Stimulated activated CD4-positive, alpha-beta T cell treated with anti-CD3 and anti-CD28 coated beads, Interleukin-2, amount 100 ng/mL, for 24 hours (primary cell): ENCODE measurements around the gene KRTCAP3.

Experiments used
- DNase-seq, 2 donors: peaks; one replicate each; pipeline ENCODE4 v3.0.0-alpha.2; 2020

Gene KRTCAP3

DNA sequence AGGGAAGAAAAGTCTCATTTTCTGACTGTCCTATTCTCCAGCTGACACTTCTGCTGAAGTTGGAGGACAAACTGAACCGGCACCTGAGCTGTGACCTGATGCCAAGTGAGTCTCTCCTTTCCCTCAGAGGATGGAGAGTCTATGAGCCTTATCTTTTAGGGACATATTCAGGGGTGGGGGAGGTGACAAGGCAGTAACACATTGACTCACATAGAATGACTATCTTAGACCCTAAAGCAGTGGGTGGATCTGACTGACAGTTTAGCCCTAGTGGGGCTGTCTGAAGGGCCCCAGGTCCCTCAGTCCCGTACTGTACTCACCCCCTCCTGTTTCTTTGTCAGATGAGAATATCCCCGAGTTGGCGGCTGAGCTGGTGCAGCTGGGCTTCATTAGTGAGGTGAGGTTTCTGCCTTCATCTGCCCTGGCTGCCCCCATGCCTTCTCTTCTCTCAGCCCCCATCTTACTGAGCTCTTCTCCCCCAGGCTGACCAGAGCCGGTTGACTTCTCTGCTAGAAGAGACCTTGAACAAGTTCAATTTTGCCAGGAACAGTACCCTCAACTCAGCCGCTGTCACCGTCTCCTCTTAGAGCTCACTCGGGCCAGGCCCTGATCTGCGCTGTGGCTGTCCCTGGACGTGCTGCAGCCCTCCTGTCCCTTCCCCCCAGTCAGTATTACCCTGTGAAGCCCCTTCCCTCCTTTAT lies 805 bp upstream of the KRTCAP3 start:
- no peak for DNase-seq

DNA sequence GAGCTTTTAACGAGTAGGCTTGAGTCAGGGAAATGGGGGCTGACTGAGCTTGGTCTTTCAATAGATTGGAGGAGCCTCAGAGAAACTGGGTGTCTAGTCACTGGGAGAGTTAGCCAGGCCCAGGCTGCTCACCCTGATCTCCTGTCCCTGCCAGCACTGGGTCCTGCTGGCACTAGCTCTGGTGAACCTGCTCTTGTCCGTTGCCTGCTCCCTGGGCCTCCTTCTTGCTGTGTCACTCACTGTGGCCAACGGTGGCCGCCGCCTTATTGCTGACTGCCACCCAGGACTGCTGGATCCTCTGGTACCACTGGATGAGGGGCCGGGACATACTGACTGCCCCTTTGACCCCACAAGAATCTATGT lies 720 bp downstream of the KRTCAP3 start:
- no peak for DNase-seq

DNA sequence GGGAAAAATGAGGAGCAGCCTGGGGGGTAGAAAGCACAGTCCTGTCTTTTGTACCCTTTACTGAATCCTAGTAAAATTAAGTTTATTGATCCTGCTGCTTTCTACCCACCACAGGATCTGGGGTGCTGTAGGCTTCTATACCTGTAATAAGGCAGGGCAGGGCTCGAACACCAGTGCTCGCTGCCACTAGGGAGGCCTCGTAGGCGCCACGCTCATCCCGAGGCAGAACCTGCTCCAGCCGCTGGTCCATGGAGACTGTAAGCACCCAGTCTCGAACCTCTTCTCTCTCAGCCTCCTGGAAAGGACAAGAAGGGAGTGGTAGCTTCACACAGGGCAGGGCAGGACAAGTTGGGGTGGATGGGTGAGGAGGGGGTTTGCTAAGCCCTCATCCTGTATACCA lies 3.0 kb downstream of the KRTCAP3 start:
- DNase-seq: no peak

DNA sequence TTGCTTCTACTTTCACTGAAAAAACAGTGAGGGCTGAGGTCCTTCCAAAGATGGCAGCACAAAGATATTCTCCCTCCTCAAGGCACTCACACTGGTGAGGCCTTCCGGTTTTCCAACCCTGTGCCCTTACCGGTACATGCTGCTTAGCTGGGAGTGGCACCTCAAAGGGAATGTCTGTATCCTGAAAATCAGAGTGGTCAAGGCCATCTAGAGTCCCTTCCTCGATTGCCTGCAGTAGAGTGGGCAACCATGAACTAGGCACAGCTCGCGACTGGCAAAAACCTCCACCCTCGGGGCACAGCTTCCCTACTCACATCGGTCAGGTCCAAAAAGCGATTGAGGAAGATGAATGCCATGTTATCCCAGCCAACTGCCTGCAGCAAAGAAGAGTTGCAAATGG lies 3.4 kb downstream of the KRTCAP3 start:
- no peak for DNase-seq

DNA sequence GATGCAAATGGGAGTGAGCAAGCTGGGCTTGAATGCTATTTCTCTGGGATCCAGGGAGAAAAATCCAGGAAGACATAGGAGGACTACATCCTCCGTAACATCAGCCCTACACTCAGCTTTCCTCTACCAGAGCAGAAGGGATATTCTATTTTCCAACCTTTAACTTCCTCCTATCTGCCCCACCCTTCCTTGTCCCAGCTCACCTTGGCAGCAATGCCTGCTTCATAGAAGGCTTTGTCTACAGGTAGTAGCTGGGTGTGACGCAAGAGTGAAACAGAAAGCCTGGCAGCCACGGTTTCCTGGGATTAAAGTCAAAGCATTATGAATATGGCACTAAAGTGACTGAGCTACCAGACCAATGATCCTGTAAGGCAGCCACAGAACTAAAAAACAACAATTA lies 3.9 kb downstream of the KRTCAP3 start:
- DNase-seq: no peak

DNA sequence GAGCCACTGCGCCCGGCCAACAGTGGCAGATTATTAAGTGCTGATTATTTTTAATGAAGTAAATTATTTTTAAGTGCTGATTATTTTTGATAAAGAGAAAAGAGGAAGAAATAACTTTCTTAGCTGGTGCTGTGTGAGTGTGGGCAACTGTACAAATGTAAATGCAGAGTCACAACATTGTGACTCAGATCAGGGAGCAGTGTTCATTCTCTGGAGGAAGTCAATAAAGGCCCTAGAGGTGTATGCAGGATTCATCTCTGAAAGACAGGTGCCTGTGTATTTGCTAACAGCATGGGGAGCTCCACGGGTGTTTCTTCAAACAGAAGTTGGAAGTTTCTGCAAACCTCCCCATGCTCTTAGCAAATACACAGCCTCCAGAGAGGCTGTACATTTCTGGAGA lies 6.2 kb downstream of the KRTCAP3 start:
- no peak for DNase-seq

DNA sequence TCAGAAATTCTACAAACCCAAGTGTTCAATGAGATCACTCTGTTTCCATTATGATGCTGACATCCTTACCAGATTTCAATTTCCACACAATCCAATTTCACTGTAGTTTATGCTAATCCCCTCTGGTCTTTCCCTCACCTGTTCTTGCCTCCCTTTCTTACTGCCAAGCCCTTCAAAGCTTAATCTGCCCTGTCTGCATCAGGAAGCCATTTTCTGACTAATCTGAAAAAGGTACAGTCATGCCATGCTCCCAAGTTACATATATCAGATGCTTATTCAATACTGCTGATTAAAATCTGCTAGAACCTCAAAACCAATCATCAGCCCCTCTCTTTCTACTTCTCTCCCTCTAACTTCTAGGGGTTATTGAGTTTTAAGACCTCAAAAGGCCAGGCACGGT lies 8.9 kb downstream of the KRTCAP3 start:
- DNase-seq: no peak

DNA sequence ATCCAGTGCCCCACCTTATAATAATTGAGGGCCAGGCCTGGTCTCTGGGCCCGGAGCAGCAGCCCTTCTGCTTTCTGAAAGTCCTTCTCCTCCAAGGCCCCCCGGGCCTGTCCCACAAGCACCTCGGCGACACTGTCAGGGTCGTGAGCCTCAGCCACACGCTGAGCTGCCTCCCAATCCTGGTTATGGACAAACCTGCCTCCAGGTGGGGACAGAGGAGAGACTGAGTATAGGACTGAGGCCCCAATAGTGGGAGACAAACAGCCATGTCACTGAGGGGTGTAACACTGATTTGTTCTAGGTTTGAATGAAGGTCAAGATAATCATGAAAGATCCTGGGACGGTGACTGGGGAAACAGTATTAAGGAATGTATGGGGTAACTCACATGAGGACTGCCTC lies 11.8 kb downstream of the KRTCAP3 start:
- DNase-seq: no peak

DNA sequence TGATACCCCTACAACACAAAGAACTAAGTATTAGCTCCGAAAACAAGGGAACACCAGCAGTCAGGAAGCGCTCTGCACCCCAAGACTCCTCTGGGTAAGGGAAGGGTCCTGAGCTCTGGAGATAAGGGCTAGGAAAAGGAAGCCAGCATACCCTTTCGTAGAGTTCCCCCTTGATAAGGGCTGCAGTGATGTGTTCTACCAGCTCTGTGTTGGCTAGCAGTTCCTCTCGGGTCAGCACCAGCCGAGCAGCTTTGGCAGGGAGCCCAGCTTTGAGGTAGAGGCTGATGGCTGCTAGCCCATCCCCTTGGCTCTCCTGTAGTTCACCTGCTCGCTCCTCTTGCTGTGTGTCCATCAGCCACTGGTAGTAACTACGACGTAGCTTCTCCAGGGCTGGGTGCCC lies 18.9 kb downstream of the KRTCAP3 start:
- DNase-seq: no peak

DNA sequence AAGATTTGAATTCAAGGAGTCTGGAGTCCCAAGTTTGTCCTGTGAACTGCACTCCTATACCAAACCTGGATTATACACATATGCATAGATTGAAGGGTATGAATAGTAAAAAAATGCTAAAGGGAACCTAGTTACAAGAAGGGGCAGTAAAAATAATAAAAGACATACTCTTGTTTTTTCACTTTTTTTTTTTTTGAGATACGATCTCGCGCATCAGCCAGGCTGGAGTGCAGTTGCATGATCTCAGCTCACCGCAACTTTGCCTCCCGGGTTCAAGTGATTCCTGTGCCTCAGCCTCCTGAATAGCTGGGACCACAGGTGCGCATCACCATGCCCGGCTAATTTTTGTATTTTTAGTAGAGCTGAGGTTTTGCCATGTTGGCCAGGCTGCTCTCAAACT lies 22.3 kb downstream of the KRTCAP3 start:
- no peak for DNase-seq

DNA sequence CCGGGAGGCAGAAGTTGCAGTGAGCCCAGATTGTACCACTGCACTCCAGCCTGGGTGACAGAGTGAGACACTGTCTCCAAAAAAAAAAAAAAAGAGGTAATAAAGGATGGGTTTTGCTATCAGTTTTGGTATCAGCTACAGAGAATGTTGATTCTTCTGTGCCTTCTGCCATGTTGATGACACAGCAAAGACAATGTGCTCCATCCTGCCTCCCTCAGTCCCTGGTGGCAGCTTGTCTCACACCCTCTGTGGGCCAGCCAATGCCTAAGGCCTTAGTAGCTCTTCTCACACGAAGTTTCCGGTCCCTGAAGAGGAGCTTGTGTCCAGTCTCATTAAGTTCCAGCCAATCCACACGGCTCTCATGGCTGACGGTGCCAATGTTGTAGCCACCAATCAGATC lies 29.8 kb downstream of the KRTCAP3 start:
- DNase-seq: no peak

DNA sequence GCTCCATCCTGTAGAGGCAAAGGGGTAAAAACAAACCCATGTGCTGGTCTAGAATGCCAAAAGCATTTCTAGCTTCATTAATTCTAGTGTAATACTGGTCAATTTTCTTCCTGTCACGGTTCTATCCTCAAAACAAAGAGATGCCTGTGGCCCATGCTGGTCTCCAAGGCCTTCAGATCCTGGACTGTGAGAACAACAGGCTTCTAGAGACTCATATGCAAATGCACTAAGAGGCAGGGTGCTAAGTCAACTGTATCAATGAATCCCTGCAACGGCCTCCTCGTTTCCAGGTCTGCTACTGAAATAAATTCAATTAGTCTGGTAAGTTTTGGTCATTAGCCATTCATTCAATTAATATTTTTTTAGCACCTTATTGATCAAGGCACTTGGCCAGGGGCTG lies 43.3 kb downstream of the KRTCAP3 start:
- DNase-seq: no peak

DNA sequence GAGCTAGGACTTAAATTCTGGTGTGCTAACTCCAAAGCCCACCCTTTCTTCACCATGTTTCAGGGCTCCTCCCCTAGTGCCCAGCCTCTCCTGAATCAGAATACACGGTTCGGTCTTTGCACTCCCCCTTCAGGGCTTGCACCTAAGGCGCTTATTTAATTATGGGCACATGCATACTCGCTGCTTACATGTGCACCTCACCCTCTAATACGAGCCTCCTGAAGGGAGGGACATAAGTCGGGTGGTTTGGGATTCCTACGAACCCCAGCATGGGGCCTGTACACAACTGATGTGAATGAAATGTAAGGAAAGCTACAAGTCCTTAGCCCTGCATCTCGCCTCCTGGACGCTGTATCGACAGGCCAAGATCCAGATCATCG lies 46.9 kb downstream of the KRTCAP3 start:
- DNase-seq: no peak

DNA sequence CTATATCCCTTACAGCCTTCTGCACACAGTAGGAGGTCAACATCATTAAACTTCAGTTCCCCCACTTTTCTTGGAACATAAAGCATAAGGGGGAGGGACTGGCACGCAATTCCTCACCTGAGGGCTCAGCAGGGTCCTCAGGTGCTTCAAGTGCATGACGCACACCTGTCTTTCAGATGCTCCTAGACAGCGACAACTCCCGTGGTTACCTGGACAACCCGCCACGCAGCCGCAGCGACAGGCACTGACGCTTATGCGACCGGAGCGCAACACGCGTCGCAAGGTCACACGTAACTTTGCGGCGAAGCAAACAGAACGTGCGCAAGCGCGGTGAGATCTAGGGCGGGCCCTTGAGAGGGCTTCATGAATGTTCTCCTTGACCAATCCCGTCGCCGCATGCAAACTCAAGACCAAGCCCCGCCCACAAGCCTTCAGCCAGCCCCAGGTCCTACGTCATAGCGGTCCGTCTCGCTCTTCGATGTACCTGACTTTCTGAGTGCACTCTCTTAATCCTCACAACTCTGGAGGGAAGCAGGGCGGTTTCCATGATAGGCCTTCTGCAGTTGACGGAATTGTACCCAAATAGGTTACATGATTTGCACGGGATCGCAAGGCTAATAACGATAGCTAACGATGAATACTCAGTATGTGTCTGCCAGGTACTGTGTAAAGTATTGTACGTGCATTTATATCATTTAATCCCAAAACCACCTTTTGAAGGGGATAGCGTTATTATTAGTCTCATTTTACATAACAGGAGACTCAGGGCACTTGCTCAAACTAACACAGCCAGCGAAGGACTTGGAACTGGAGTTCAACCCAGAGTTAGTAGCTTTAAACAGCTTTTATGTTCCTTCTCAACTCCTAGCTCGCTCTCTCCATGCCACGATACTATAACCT lies 47.6 kb downstream of the KRTCAP3 start, which contains the start of gene IFT172:
IFT172 (minus strand) TSS at position 246 of the 900 bp plus-strand sequence; CDS start at position 156, 90 bp downstream.
- peak; percentile 99 for DNase-seq

DNA sequence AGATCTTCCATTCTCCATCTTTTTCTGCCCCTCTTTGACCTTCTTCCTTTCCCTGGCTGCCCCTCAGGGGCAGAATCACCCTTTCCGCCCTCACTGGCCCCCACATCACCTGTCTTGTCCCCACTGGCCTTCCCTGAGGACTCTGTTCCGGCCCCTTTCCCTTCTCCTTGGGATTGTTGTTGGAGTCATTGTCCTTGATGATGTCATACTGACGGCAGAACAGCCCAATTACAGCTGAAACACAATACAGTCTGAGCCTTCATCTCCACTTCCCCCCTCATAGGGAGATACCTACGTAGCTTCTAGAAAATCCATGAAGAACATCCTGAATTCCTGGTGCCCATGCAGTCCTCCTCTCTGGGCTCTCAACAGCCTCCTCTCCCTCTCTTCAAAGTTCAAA lies 50.4 kb downstream of the KRTCAP3 start:
- no peak for DNase-seq

DNA sequence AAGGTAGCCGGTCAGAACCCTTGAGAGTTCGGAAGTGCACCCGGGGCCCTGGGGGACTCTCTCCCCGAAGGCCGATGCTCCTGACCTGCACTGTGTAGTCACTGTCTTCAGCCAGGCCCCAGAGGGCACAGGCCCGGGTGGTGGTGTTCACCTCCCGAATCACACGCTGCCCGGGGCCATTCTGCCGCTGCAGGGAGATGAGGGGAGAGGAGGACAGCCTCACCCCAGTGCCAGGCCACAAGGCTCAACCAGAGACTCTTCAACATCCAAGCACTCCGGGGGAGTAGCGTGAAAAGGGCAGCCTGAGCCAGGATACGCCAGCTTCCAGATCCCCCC lies 51.7 kb downstream of the KRTCAP3 start:
- no peak for DNase-seq
